Activated CD8-positive, alpha-beta T cell treated with anti-CD3 and anti-CD28 coated beads for 36 hours (primary cell): ENCODE measurements around the gene ECE2. TPM values are rescaled to one million over a fixed set of nuclear protein-coding genes. Genes with fewer than 3 reads are reported as not detected.
A peak's percentile ranks its signal among the peaks of the same experiment; 100 is the strongest.

Experiments
- ATAC-seq: fragments of 200-7000 bp; cut with Tn5 transposase; one replicate; pipeline ENCODE4 v1.10.0; 2021; ENCODE audit warnings: mild to moderate bottlenecking, moderate library complexity
- CTCF ChIA-PET: fragments of 350-600 bp; sonication (Branson Sonifier 250); formaldehyde crosslinking; loops from one replicate; lab custom pipeline; 2021; ENCODE audit warnings: antibody characterized with exemption; lab: Charles Lee
- POLR2A ChIA-PET: fragments of 350-600 bp; sonication (Branson Sonifier 250); formaldehyde crosslinking; loops from one replicate; lab custom pipeline; 2021; ENCODE audit warnings: antibody characterized with exemption; lab: Charles Lee
- DNase-seq: peaks from one replicate; pipeline ENCODE4 v3.0.0-alpha.2; 2020
- H3K27ac Mint-ChIP-seq: one replicate; pipeline ENCODE4 v1.8.0; 2021; ENCODE audit warnings: mild to moderate bottlenecking, mixed read lengths
- H3K27me3 Mint-ChIP-seq: one replicate; pipeline ENCODE4 v1.8.0; 2021; ENCODE audit warnings: mixed read lengths
- H3K36me3 Mint-ChIP-seq: one replicate; pipeline ENCODE4 v1.8.0; 2021; ENCODE audit warnings: low read depth, mixed read lengths
- H3K4me1 Mint-ChIP-seq: one replicate; pipeline ENCODE4 v1.8.0; 2021; ENCODE audit warnings: low read depth, mixed read lengths
- H3K4me3 Mint-ChIP-seq: one replicate; pipeline ENCODE4 v1.8.0; 2021; ENCODE audit warnings: mild to moderate bottlenecking, moderate library complexity, mixed read lengths
- H3K9me3 Mint-ChIP-seq: one replicate; pipeline ENCODE4 v1.8.0; 2021; ENCODE audit warnings: mixed read lengths
- intact Hi-C: fragments of 100-400 bp; cut with micrococcal nuclease; formaldehyde crosslinking; loops from one replicate; pipeline ENCODE4 v1.10.0; 2022
- total RNA-seq, 2 experiments: library from RNA; stranded (reverse); gene quantifications; one replicate each; pipeline ENCODE4 v1.2.3, GENCODE V29; 2021
- TF ChIP-seq, protein P1 (sequence below): fragments of 200-600 bp; IDR thresholded peaks from one replicate; pipeline ENCODE4 v1.8.0; 2022; ENCODE audit warnings: antibody characterized with exemption, mild to moderate bottlenecking

Gene ECE2
- total RNA-seq, 2 experiments from 2014 or later = not detected

DNA sequence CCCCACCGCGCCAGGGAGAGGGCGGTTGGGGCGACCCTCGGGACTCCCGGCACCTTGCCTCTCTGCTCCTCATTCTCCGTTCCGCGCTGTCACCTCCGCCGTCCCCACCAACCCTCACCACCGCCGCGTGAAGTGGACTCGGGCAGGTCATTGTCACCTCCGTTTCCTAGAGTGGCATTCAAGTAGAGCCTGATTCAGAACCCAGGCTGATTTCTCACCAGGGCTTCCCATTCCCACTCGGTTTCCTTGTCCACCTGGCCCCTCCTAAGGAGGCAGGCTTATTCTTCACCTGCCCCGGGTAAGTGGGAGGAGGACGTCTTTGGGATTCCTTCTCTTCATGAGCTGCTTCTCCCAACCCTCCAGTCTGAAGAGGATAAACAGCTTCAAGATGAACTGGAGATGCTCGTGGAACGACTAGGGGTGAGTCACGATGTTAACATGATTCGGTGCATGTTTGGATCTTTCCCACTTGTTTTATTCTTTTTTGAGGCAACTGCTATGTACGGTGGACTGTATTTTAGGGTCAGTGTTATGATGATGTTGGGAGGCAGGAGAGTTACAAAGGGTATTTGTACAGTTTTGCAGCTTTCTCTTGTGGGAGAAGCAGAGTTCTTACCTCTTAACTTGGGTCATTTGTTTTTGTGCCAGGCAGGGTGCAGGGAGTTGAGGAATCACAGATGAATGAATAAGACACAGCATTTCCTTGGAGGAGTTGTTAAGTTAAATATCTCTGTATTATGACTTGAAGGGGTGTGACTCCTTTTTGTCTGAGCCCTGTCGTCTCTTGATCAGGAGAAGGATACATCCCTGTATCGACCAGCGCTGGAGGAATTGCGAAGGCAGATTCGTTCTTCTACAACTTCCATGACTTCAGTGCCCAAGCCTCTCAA lies 23.9 kb downstream of the ECE2 start:
- TF ChIP-seq, protein P1, sequence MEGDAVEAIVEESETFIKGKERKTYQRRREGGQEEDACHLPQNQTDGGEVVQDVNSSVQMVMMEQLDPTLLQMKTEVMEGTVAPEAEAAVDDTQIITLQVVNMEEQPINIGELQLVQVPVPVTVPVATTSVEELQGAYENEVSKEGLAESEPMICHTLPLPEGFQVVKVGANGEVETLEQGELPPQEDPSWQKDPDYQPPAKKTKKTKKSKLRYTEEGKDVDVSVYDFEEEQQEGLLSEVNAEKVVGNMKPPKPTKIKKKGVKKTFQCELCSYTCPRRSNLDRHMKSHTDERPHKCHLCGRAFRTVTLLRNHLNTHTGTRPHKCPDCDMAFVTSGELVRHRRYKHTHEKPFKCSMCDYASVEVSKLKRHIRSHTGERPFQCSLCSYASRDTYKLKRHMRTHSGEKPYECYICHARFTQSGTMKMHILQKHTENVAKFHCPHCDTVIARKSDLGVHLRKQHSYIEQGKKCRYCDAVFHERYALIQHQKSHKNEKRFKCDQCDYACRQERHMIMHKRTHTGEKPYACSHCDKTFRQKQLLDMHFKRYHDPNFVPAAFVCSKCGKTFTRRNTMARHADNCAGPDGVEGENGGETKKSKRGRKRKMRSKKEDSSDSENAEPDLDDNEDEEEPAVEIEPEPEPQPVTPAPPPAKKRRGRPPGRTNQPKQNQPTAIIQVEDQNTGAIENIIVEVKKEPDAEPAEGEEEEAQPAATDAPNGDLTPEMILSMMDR = no peak
- Mint-ChIP-seq H3K4me1 (peaks cover 24% of the 10 kb centered on the region), H3K4me3 (peak overlapping the region; percentile 79), H3K27ac (peak overlapping the region; percentile 91), H3K27me3 (no peaks in the 10 kb centered on the region), H3K9me3 (no peaks in the 10 kb centered on the region), H3K36me3 (peaks cover 44% of the 10 kb centered on the region)
- ChIA-PET POLR2A (interaction anchor here (0.9 to 1.1 kb wide), 3 partner anchors 12 to 16 kb away, joined by 3 to 5 read pairs (median 4); no protein-coding TSS in a partner anchor), CTCF (interaction anchor here (1.1 to 1.5 kb wide), 4 partner anchors 12 to 415 kb away, joined by 3 read pairs; partner anchors contain the start of gene PARL)
- intact Hi-C loops = loop anchor here (2.0 to 5.0 kb wide), 2 partner anchors 52 to 125 kb away; partner anchors contain the start of genes ALG3, AP2M1 and EEF1AKMT4
- DNase-seq (no peak), ATAC-seq (no peak)

DNA sequence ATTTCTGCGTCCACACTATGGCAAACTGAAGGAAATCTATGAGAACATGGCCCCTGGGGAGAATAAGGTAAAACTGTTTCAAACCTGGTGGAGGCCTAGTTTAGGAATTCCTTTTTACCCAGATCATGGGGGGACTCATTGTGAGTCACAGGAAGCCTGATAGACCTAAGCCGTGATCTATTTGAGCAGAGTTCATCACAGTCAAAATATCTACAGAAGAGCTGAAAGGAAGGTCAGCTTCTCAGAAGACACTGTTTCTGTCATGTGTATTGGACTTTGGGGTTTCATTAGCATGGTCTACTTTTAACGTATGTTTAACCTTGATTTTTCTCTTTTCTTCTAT lies 24.5 kb downstream of the ECE2 start:
- TF ChIP-seq, protein P1 = no peak
- ChIA-PET CTCF (interaction anchor here (0.7 to 1.5 kb wide), 6 partner anchors 12 to 416 kb away, joined by 3 read pairs; partner anchors contain the start of gene PARL), POLR2A (interaction anchor here (1.1 kb wide), 2 partner anchors 15 to 24 kb away, joined by 3 to 4 read pairs; no protein-coding TSS in a partner anchor)
- Mint-ChIP-seq H3K27ac (no peak overlapping the region), H3K4me3 (peak overlapping the region; percentile 79), H3K9me3 (no peaks in the 10 kb centered on the region), H3K36me3 (peaks cover 44% of the 10 kb centered on the region), H3K27me3 (no peaks in the 10 kb centered on the region), H3K4me1 (peaks cover 24% of the 10 kb centered on the region)
- no peak for DNase-seq
- no peak for ATAC-seq
- intact Hi-C loops = no loop called here

DNA sequence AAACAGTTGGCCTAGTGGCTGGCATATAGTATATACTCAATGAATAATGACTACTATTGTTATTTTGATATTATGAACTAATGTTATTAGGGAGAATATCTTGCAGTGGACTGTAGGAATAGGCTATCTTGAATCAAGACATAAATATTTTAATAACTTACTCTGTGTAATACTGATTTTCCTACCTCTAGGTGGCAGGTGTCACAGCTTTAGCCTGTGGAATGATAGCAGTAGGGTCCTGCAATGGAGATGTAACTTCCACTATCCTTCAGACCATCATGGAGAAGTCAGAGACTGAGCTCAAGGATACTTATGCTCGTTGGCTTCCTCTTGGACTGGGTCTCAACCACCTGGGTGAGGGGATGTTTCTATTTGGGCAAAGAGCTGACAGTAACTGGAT lies 29.8 kb downstream of the ECE2 start:
- CTCF ChIA-PET = interaction anchor here (1.0 to 1.1 kb wide), 3 partner anchors 10 to 56 kb away, joined by 3 to 5 read pairs (median 4); partner anchors contain the start of gene EEF1AKMT4
- TF ChIP-seq, protein P1 = peak; percentile 59
- Mint-ChIP-seq H3K36me3 (peaks cover 67% of the 10 kb centered on the region), H3K9me3 (no peaks in the 10 kb centered on the region), H3K27ac (no peak overlapping the region), H3K4me1 (peaks cover 19% of the 10 kb centered on the region), H3K27me3 (no peaks in the 10 kb centered on the region), H3K4me3 (no peak overlapping the region)
- ATAC-seq (peak; percentile 56), DNase-seq (no peak)
- POLR2A ChIA-PET = interaction anchor here (0.9 to 2.1 kb wide), 4 partner anchors 10 to 29 kb away, joined by 3 to 8 read pairs (median 4); no protein-coding TSS in a partner anchor
- intact Hi-C loops = no loop called here

DNA sequence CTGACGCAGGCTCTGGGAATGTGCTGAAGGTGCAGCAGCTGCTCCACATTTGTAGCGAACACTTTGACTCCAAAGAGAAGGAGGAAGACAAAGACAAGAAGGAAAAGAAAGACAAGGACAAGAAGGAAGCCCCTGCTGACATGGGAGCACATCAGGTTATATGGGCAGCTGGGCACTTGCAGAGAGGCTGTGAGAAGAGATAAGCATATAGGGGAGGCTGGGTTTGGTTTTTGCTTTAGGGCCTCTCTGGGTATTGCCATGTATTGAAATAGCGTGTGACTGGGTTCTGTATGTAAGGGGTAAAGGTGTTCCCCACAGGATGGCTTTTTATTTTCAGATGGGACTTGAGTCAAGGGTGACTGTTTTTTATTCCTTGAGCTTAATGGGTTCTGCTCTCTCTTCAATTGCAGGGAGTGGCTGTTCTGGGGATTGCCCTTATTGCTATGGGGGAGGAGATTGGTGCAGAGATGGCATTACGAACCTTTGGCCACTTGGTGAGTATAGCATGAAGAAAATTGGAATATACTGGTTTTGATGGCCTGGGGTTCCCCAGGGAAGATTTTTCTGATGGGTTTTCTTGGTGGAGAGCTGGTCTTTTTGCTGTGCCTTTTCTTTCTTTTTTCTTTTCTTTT lies 30.6 kb downstream of the ECE2 start:
- POLR2A ChIA-PET = interaction anchor here (0.6 to 2.1 kb wide), 7 partner anchors 9 to 29 kb away, joined by 3 to 8 read pairs (median 4); no protein-coding TSS in a partner anchor
- ATAC-seq (no peak), DNase-seq (no peak)
- intact Hi-C loops = no loop called here
- TF ChIP-seq, protein P1 = no peak
- Mint-ChIP-seq H3K4me1 (peaks cover 15% of the 10 kb centered on the region), H3K4me3 (no peak overlapping the region), H3K27me3 (no peaks in the 10 kb centered on the region), H3K9me3 (no peaks in the 10 kb centered on the region), H3K36me3 (peaks cover 60% of the 10 kb centered on the region), H3K27ac (no peak overlapping the region)
- CTCF ChIA-PET = interaction anchor here (1.0 to 1.1 kb wide), 3 partner anchors 10 to 57 kb away, joined by 3 to 5 read pairs (median 4); partner anchors contain the start of gene EEF1AKMT4
